Measurements from ENCODE around the gene SEMA5A.

DNA sequence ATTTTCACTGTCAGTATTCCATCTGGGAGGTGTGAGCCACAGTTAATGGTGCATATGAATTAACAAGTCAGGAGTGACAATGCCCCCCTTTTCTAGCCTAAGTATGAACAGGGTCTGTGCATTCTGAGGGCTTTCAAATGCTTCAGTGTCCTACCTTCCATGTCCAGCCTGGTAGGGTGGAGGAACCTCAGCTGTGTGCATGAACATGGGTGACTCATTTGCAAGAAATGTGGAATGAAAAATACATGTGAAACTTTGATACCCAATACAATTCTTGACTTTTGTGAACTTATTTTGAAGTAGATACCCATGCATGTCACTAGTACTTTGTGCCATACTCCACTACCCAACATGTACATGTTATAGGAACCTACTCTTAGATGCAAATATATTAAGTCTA is 375.8 kb downstream of the SEMA5A start:
- TF ChIP-seq, protein P1, sequence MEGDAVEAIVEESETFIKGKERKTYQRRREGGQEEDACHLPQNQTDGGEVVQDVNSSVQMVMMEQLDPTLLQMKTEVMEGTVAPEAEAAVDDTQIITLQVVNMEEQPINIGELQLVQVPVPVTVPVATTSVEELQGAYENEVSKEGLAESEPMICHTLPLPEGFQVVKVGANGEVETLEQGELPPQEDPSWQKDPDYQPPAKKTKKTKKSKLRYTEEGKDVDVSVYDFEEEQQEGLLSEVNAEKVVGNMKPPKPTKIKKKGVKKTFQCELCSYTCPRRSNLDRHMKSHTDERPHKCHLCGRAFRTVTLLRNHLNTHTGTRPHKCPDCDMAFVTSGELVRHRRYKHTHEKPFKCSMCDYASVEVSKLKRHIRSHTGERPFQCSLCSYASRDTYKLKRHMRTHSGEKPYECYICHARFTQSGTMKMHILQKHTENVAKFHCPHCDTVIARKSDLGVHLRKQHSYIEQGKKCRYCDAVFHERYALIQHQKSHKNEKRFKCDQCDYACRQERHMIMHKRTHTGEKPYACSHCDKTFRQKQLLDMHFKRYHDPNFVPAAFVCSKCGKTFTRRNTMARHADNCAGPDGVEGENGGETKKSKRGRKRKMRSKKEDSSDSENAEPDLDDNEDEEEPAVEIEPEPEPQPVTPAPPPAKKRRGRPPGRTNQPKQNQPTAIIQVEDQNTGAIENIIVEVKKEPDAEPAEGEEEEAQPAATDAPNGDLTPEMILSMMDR (IDR thresholded peaks at IDR 0.05): no peak
- TF ChIP-seq POLR2A (IDR thresholded peaks at IDR 0.05): no peak
